Transverse colon (tissue), 4 donors: Measurements from ENCODE around the gene RNF150. TPM values are rescaled to one million over a fixed set of nuclear protein-coding genes. Genes with fewer than 3 reads are reported as not detected.
"Not testable (repeated sequence)": the region's sequence is repeated elsewhere in the genome, so short reads cannot be mapped to it uniquely, and the experiment has no call there.

Experiments
- DNase-seq: peaks from one replicate; pipeline ENCODE4 v3.0.0-alpha.2; 2019
- H3K27ac ChIP-seq, 4 donors: fragments of 200-600 bp; sonication (generic); 2 replicates each; pipeline ENCODE4 v1.5.1; 2016 to 2018; ENCODE audit warnings: inconsistent platforms in 4 of 4
- H3K27me3 ChIP-seq: fragments of 200-600 bp; sonication (generic); 2 replicates; pipeline ENCODE4 v1.5.1; 2017; ENCODE audit warnings: inconsistent platforms
- H3K36me3 ChIP-seq, 4 donors: fragments of 200-600 bp; sonication (generic); 2 replicates each; pipeline ENCODE4 v1.5.1; 2017 to 2019; ENCODE audit warnings: inconsistent platforms in 4 of 4
- H3K4me1 ChIP-seq, 4 donors: fragments of 200-600 bp; sonication (generic); 2 replicates each; pipeline ENCODE4 v1.5.1; 2017 to 2020; ENCODE audit warnings: inconsistent platforms in 4 of 4
- H3K4me3 ChIP-seq, 4 donors: fragments of 200-600 bp; sonication (generic); 1 replicate in 1 of 4; 2 replicates in 3 of 4; pipeline versions ENCODE4 v1.5.1 to v1.6.1; 2017 to 2019; ENCODE audit warnings: inconsistent platforms in 4 of 4
- H3K9me3 ChIP-seq, 2 donors: fragments of 200-600 bp; sonication (generic); 2 replicates each; pipeline ENCODE4 v1.5.1; 2017 to 2019; ENCODE audit warnings: inconsistent platforms in 2 of 2
- EP300 ChIP-seq: sonication (generic); formaldehyde crosslinking; IDR thresholded peaks from one replicate; pipeline ENCODE4 v1.6.1; 2017; ENCODE audit warnings: antibody characterized with exemption, low read depth
- POLR2A ChIP-seq: fragments of 450-650 bp; IDR thresholded peaks from one replicate; pipeline ENCODE4 v1.6.1; 2016; ENCODE audit warnings: antibody characterized with exemption, mild to moderate bottlenecking, moderate library complexity
- POLR2AphosphoS5 ChIP-seq, 3 donors: sonication (generic); formaldehyde crosslinking; IDR thresholded peaks; one replicate each; pipeline ENCODE4 v1.6.1; 2016; ENCODE audit warnings: antibody characterized with exemption in 3 of 3
- WGBS, 2 donors: methylation state at CpG; one replicate each; pipeline ENCODE4 v1.1.5; 2018; ENCODE audit warnings: low coverage in 1 of 2; 5-methylcytosine and 5-hydroxymethylcytosine counted together
- in situ Hi-C, 4 donors: fragments of 200-750 bp; cut with MboI; loops; one replicate each; pipeline versions ENCODE4 v1.15.0 to v1.15.1; 2017; ENCODE audit warnings: low sequenced_read_pairs in 3 of 4, low pct_ligation_motif_present in 1 of 4, low pct_unique_long_range_greater_than_20kb in 1 of 4
- intact Hi-C: fragments of 100-400 bp; cut with DNase I; formaldehyde crosslinking; loops from one replicate; pipeline ENCODE4 v1.15.1; 2023; ENCODE audit warnings: low total_unique reads
- total RNA-seq, 4 donors: library from RNA; depleted of rRNA; stranded (reverse); fragments of >200 nt; gene quantifications; one replicate each; pipeline ENCODE4 v1.1.0, GENCODE V29; 2016
- TF ChIP-seq, protein P1 (sequence below), 5 experiments: fragments of 200-600 bp in 3 of 5; fragments of 450-650 bp in 2 of 5; sonication (generic) in 3 of 5; IDR thresholded peaks; 1 replicate in 2 of 5; 2 replicates in 3 of 5; pipeline ENCODE4 v1.5.1; 2016 to 2017; ENCODE audit warnings: antibody characterized with exemption in 5 of 5, inconsistent platforms in 3 of 5, mild to moderate bottlenecking in 2 of 5, moderate library complexity in 1 of 5

The RNF150 gene
- total RNA-seq, 4 donors from 2014 or later = 2.8 to 15.3 (median 7.9) TPM

- Histone ChIP-seq H3K4me3 (no peak overlapping the region), H3K9me3 (no peaks in the 10 kb centered on the region), H3K27ac (no peak overlapping the region), H3K27me3 (no peaks in the 10 kb centered on the region), H3K36me3 (no peaks in the 10 kb centered on the region), H3K4me1 (no peaks in the 10 kb centered on the region)
- intact Hi-C loops = no loop called here
- in situ Hi-C loops = no loop called here
- DNase-seq = no peak
- WGBS, 2 donors = 87 to 90% methylated on average over 2 to 5 of the region's 5 CpGs
- TF ChIP-seq POLR2A = no peak
Measured at GRCh38 chr4:140816806-140817510, 316.3 kb downstream of the RNF150 start.

DNA sequence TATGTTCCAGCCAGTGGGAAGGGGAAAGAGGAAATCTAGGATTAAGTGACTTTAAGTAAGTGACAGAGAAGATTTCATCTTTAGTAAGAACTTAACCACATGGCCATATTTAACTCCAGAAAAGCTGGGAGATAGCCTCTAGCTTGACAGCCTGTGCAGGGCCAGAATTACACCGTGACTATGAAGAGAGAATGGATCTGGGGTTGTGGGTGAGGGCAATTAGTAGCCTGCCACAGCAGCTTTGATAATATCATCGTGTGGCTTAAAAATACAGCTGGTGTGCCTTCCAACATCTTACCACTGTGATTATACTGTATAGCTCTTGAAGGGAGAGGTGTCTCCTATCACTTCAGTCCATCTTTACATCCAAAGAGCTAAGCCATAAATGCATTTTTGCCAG, 319.5 kb downstream of the RNF150 start:
- H3K9me3 ChIP-seq = no peaks in the 10 kb centered on the region
- no peak for TF ChIP-seq POLR2AphosphoS5 (IDR thresholded peaks at IDR 0.05)
- no peak for TF ChIP-seq EP300
- TF ChIP-seq, protein P1, sequence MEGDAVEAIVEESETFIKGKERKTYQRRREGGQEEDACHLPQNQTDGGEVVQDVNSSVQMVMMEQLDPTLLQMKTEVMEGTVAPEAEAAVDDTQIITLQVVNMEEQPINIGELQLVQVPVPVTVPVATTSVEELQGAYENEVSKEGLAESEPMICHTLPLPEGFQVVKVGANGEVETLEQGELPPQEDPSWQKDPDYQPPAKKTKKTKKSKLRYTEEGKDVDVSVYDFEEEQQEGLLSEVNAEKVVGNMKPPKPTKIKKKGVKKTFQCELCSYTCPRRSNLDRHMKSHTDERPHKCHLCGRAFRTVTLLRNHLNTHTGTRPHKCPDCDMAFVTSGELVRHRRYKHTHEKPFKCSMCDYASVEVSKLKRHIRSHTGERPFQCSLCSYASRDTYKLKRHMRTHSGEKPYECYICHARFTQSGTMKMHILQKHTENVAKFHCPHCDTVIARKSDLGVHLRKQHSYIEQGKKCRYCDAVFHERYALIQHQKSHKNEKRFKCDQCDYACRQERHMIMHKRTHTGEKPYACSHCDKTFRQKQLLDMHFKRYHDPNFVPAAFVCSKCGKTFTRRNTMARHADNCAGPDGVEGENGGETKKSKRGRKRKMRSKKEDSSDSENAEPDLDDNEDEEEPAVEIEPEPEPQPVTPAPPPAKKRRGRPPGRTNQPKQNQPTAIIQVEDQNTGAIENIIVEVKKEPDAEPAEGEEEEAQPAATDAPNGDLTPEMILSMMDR (IDR thresholded peaks at IDR 0.05) = no peak
- no peak for TF ChIP-seq POLR2A
- H3K27me3 ChIP-seq = no peaks in the 10 kb centered on the region
- H3K4me1 ChIP-seq = no peaks in the 10 kb centered on the region
- H3K27ac ChIP-seq = no peak overlapping the region
- no peak for DNase-seq
- WGBS, 2 donors = 77 to 80% methylated on average over 1 to 2 of the region's 2 CpGs
- intact Hi-C loops = no loop called here
- H3K4me3 ChIP-seq = no peak overlapping the region
- H3K36me3 ChIP-seq = no peaks in the 10 kb centered on the region
- in situ Hi-C loops = no loop called here

GRCh38 chr4:140812916-140813315, 320.4 kb downstream of the RNF150 start:
- H3K4me1 ChIP-seq = peaks cover 0 to 2% (median 0%) of the 10 kb centered on the region in 4 donors
- WGBS, 2 donors = 38 to 57% methylated on average over 1 of the region's 1 CpG
- in situ Hi-C loops = no loop called here
- H3K9me3 ChIP-seq = no peaks in the 10 kb centered on the region
- H3K4me3 ChIP-seq = no peak overlapping the region
- no peak for DNase-seq
- H3K27ac ChIP-seq = no peak overlapping the region
- intact Hi-C loops = no loop called here
- no peaks in the 10 kb centered on the region for H3K36me3 ChIP-seq
- TF ChIP-seq POLR2AphosphoS5 (IDR thresholded peaks at IDR 0.05) = no peak
- TF ChIP-seq, protein P1 (IDR thresholded peaks at IDR 0.05) = no peak
- no peak for TF ChIP-seq EP300
- no peak for TF ChIP-seq POLR2A
- H3K27me3 ChIP-seq = no peaks in the 10 kb centered on the region

DNA sequence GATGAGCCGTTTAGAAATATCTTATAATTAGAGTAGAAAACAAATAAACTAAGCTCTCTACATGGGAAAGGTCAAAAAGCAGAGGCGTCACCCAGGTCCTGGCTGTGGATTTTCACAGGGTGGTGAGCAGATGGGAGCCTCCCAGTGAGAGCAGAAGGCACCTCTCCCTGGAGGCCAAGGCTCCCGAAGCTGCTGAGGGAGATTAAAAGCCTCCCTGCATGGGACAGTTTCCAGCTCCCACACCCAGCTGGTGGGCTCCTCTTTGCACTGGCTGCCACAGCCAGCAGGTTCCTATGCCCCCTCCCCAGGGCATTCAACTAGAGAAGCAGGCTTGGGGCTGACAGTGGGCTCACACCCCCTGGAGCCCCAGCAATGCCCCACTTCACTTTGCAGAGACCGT, 321.8 kb downstream of the RNF150 start:
- no peak overlapping the region for H3K4me3 ChIP-seq
- no peaks in the 10 kb centered on the region for H3K9me3 ChIP-seq
- intact Hi-C loops (no loop called here), in situ Hi-C loops (no loop called here)
- TF ChIP-seq POLR2AphosphoS5 (IDR thresholded peaks at IDR 0.05) (no peak), POLR2A (no peak), EP300 (no peak)
- TF ChIP-seq, protein P1 (IDR thresholded peaks at IDR 0.05) = no peak
- H3K36me3 ChIP-seq = no peaks in the 10 kb centered on the region
- no peak overlapping the region for H3K27ac ChIP-seq
- H3K27me3 ChIP-seq = no peaks in the 10 kb centered on the region
- DNase-seq = no peak
- H3K4me1 ChIP-seq = peaks cover 0 to 8% (median 1%) of the 10 kb centered on the region in 4 donors
- 61 to 73% methylated on average over 3 to 4 of the region's 4 CpGs for WGBS, 2 donors

DNA sequence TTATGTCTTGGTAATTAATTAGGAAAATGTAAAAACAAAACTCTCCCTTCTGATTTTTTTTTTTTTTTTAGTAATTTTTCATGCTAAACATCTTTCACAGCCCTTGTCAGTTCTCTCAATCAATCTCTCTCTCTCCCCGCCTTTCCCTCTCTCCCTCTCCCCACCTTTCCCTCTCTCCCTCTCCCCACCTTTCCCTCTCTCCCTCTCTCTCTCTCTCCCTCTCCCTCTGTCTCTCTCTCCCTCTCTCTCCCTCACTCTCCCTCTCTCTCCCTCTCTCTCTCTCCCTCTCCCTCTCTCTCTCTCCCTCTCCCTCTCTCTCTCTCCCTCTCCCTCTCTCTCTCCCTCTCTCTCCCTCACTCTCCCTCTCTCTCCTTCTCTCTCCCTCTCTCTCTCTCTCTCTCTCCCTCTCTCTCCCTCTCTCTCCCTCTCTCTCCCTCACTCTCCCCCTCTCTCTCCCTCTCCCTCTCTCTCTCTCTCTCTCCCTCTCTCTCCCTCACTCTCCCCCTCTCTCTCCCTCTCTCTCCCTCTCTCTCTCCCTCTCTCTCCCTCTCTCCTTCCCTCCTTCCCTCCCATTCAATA, 322.6 kb downstream of the RNF150 start:
- H3K4me3 ChIP-seq, H3K4me1 ChIP-seq, intact Hi-C loops, H3K27ac ChIP-seq, H3K9me3 ChIP-seq, H3K36me3 ChIP-seq, H3K27me3 ChIP-seq, in situ Hi-C loops, DNase-seq: not testable (repeated sequence)
- WGBS, 2 donors = 80 to 100% methylated on average over 1 of the region's 1 CpG

Other genes with a start within 250 kb of the RNF150 start
- 100 to 1,000 TPM in 1 of 4 donors, 10 to 100 TPM in 2, 1 to 10 TPM in 1; 9.4 to 144 (median 22.0) TPM for gene ZNF330, start 87.4 kb upstream of the RNF150 start, total RNA-seq